Breast epithelium (tissue), 3 donors: ENCODE results near the gene ATP13A2.

ENCODE experiments used
- POLR2A ChIP-seq: fragments of 450-650 bp; IDR thresholded peaks from one replicate; pipeline ENCODE4 v1.6.1; 2016; ENCODE audit warnings: antibody characterized with exemption, mild to moderate bottlenecking, moderate library complexity
- TF ChIP-seq, protein P1 (sequence below), 3 donors: fragments of 450-650 bp; IDR thresholded peaks; one replicate each; pipeline ENCODE4 v1.5.1; 2016 to 2017; ENCODE audit warnings: antibody characterized with exemption in 3 of 3, mild to moderate bottlenecking in 3 of 3, moderate library complexity in 3 of 3

DNA sequence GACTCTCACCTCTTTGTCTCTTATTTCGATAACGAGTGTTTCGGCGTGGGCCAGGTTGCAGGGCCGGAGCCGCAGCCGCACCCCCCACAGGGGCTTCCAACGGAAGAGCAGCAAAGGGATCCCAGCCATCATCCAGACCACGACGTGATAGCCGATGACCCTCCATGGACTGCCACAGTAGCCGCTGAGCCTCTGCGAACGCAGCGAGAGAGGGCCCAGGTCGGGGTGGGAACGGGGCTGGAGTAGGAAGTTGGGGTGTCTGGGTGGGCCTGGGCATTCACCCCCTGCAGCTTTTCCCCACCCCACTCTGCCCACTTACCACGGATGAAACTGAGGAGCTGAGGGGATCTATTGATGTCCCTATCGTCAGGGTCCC lies 6.4 kb downstream of the ATP13A2 start:
- TF ChIP-seq, protein P1, sequence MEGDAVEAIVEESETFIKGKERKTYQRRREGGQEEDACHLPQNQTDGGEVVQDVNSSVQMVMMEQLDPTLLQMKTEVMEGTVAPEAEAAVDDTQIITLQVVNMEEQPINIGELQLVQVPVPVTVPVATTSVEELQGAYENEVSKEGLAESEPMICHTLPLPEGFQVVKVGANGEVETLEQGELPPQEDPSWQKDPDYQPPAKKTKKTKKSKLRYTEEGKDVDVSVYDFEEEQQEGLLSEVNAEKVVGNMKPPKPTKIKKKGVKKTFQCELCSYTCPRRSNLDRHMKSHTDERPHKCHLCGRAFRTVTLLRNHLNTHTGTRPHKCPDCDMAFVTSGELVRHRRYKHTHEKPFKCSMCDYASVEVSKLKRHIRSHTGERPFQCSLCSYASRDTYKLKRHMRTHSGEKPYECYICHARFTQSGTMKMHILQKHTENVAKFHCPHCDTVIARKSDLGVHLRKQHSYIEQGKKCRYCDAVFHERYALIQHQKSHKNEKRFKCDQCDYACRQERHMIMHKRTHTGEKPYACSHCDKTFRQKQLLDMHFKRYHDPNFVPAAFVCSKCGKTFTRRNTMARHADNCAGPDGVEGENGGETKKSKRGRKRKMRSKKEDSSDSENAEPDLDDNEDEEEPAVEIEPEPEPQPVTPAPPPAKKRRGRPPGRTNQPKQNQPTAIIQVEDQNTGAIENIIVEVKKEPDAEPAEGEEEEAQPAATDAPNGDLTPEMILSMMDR (IDR thresholded peaks at IDR 0.05) = no peak
- no peak for TF ChIP-seq POLR2A
